DND-41 (cell line): ENCODE data around the gene TMEM131L.

Experiments used
- ATAC-seq: fragments of 200-7000 bp; cut with Tn5 transposase; 3 replicates; pipeline ENCODE4 v1.9.1; 2021; ENCODE audit warnings: low read depth; ENCODE audit not compliant: insufficient read depth
- DNase-seq: peaks from one replicate; pipeline ENCODE4 v3.0.0-alpha.2; 2020
- H2AFZ ChIP-seq: 2 replicates; pipeline ENCODE4 v1.6.0; 2012; ENCODE audit warnings: low read depth, low read length
- H3K27ac ChIP-seq: 2 replicates; pipeline ENCODE4 v1.5.1; 2012; ENCODE audit warnings: low read length, inconsistent platforms
- H3K27me3 ChIP-seq: fragments of 200-600 bp; sonication (generic); 2 replicates; pipeline ENCODE4 v1.6.0; 2012; ENCODE audit warnings: low read length, mild to moderate bottlenecking, inconsistent platforms; ENCODE audit not compliant: insufficient read depth, poor library complexity
- H3K36me3 ChIP-seq: 2 replicates; pipeline ENCODE4 v1.5.1; 2012; ENCODE audit warnings: low read length, inconsistent platforms; ENCODE audit not compliant: insufficient read depth
- H3K4me1 ChIP-seq: 2 replicates; pipeline ENCODE4 v1.5.1; 2012; ENCODE audit warnings: mild to moderate bottlenecking, low read length; ENCODE audit not compliant: insufficient read depth
- H3K4me2 ChIP-seq: 2 replicates; pipeline ENCODE4 v1.6.0; 2012; ENCODE audit warnings: mild to moderate bottlenecking, moderate library complexity, low read length, inconsistent platforms; ENCODE audit not compliant: insufficient read depth
- H3K4me3 ChIP-seq, 2 experiments: fragments of 200-600 bp in 1 of 2; shearing (Covaris generic) in 1 of 2; 2 replicates each; pipeline ENCODE4 v1.5.1; 2012 to 2016; ENCODE audit warnings: inconsistent platforms in 2 of 2, low read length in 2 of 2, mild to moderate bottlenecking in 2 of 2, low read depth in 1 of 2, moderate library complexity in 1 of 2
- H3K79me2 ChIP-seq: 2 replicates; pipeline ENCODE4 v1.6.0; 2012; ENCODE audit warnings: low read length, inconsistent platforms; ENCODE audit not compliant: insufficient read depth
- H3K9ac ChIP-seq: 2 replicates; pipeline ENCODE4 v1.6.0; 2012; ENCODE audit warnings: low read depth, mild to moderate bottlenecking, inconsistent platforms, low read length, moderate library complexity
- H3K9me3 ChIP-seq: 2 replicates; pipeline ENCODE4 v1.5.1; 2012; ENCODE audit warnings: low read length, moderate library complexity, mild to moderate bottlenecking, inconsistent platforms; ENCODE audit not compliant: insufficient read depth, severe bottlenecking
- H4K20me1 ChIP-seq: 2 replicates; pipeline ENCODE4 v1.6.0; 2012; ENCODE audit warnings: low read length; ENCODE audit not compliant: insufficient read depth
- EZH2 ChIP-seq: IDR thresholded peaks from 3 replicates; pipeline ENCODE4 v1.6.1; 2012; ENCODE audit warnings: borderline replicate concordance, low read depth, mild to moderate bottlenecking, moderate library complexity, low read length, inconsistent platforms; ENCODE audit not compliant: severe bottlenecking
- TF ChIP-seq, protein P1 (sequence below): IDR thresholded peaks from 2 replicates; pipeline ENCODE4 v1.5.1; 2012; ENCODE audit warnings: borderline replicate concordance, low read length, moderate library complexity, mild to moderate bottlenecking; ENCODE audit not compliant: poor library complexity, severe bottlenecking; ENCODE audit errors: extremely low read depth

TMEM131L gene

DNA sequence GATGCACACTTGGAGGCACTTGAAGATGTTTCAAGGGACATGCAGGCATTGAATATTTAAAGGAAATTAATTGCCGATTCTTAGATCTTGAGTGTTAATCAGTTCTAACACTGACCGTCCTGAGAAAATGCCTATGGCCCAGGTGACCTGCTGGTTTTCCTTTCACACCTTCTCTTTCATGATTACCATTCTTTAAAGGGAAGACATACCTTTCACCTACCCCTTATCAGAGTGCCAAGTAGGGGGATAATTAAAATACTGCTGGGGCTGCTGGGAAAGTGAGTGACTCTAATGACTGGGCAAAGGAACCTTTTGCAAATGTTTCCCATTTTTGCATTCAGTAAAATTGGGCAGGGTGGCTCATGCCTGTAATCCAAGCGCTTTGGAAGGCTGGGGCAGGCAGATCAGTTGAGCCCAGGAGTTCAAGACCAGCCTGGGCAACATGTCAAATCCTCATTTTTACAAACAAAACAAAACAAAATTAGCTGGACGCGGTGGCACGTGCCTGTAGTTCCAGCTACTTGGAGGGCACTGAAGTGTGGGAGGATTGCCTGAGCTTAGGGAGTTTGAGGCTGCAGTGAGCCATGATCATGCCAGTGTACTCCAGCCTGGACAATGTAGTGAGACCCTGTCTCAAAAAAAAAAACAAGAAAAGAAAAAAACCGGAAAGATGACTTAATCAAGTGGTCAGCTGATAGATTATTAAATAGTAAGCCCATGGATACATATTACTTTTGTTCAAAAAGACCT, 44.3 kb downstream of the TMEM131L start:
- no peaks in the 10 kb centered on the region for H3K9me3 ChIP-seq
- H4K20me1 ChIP-seq, result peaks cover 84% of the 10 kb centered on the region
- peaks cover 100% of the 10 kb centered on the region for H3K79me2 ChIP-seq
- H3K4me2 ChIP-seq, result no peak overlapping the region
- H3K9ac ChIP-seq, result no peak overlapping the region
- no peak overlapping the region for H3K4me3 ChIP-seq
- TF ChIP-seq, protein P1, sequence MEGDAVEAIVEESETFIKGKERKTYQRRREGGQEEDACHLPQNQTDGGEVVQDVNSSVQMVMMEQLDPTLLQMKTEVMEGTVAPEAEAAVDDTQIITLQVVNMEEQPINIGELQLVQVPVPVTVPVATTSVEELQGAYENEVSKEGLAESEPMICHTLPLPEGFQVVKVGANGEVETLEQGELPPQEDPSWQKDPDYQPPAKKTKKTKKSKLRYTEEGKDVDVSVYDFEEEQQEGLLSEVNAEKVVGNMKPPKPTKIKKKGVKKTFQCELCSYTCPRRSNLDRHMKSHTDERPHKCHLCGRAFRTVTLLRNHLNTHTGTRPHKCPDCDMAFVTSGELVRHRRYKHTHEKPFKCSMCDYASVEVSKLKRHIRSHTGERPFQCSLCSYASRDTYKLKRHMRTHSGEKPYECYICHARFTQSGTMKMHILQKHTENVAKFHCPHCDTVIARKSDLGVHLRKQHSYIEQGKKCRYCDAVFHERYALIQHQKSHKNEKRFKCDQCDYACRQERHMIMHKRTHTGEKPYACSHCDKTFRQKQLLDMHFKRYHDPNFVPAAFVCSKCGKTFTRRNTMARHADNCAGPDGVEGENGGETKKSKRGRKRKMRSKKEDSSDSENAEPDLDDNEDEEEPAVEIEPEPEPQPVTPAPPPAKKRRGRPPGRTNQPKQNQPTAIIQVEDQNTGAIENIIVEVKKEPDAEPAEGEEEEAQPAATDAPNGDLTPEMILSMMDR, result no peak
- no peak for TF ChIP-seq EZH2
- peaks cover 84% of the 10 kb centered on the region for H3K4me1 ChIP-seq
- DNase-seq (no peak), ATAC-seq (no peak)
- H2AFZ ChIP-seq, result no peak overlapping the region
- no peaks in the 10 kb centered on the region for H3K27me3 ChIP-seq
- H3K36me3 ChIP-seq, result peaks cover 75% of the 10 kb centered on the region
- H3K27ac ChIP-seq, result peak overlapping the region; percentile 2; the same call in 1 of the 2 replicates

DNA sequence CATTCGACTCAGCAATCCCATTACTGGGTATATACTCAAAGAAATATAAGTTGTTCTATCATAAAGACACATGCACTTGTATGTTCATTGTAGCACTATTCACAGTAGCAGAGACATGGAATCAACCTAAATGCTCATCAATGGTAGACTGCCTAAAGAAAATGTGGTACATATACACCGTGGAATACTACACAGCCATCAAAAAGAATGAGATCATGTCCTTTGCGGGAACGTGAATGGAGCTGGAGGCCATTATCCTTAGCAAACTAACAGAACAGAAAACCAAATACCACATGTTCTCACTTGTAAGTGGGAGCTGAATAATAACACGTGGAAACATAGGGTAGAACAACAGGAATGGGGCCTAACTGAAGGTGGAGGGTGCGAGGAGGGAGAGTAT, 44.9 kb downstream of the TMEM131L start:
- Histone ChIP-seq H3K9me3 (no peaks in the 10 kb centered on the region), H3K4me1 (peaks cover 87% of the 10 kb centered on the region), H3K4me2 (peak overlapping the region; percentile 16), H3K36me3 (peaks cover 74% of the 10 kb centered on the region), H3K27me3 (no peaks in the 10 kb centered on the region), H3K9ac (no peak overlapping the region), H3K27ac (peak overlapping the region; percentile 2; the same call in 1 of the 2 replicates), H2AFZ (no peak overlapping the region), H3K4me3 (no peak overlapping the region), H4K20me1 (peaks cover 81% of the 10 kb centered on the region), H3K79me2 (peaks cover 100% of the 10 kb centered on the region)
- TF ChIP-seq, protein P1, result no peak
- DNase-seq, result no peak
- no peak for ATAC-seq

DNA sequence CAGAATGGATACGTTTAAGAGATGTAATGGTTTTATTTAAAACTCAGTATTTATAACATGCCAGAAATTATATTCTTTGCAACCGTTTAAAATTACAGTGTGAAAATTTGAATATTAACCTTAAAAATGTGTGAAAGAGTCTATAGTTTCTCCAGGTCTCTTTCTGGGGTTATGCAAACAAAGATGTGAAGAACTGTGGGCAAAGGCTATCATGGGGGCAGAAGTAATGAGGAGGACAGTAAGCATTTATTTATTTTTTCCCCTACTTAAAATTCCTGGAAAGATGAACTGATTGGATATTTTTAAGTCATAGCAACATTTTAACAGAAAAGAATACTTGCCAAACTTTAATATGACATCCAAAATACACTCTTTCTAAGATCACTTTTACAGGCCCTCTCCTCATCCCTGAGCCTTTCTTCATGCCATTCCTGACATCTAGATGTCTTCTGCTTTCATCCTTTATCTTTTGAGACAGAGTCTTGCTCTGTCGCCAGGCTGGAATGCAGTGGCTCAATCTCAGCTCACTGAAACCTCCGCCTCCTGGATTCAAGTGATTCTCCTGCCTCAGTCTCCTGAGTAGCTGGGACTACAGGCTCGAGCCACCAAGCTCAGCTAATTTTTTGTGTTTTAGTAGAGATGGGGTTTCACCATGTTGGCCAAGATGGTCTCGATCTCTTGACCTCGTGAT, 46.1 kb downstream of the TMEM131L start:
- peak overlapping the region; percentile 51; the same call in 1 of the 2 replicates for H3K27ac ChIP-seq
- H3K9ac ChIP-seq, result no peak overlapping the region
- peaks cover 93% of the 10 kb centered on the region for H3K4me1 ChIP-seq
- peaks cover 100% of the 10 kb centered on the region for H3K79me2 ChIP-seq
- no peaks in the 10 kb centered on the region for H3K9me3 ChIP-seq
- no peak for DNase-seq
- peaks cover 70% of the 10 kb centered on the region; the same call in 1 of the 2 replicates for H4K20me1 ChIP-seq
- no peaks in the 10 kb centered on the region for H3K27me3 ChIP-seq
- TF ChIP-seq, protein P1, result no peak
- no peak for TF ChIP-seq EZH2
- H3K4me2 ChIP-seq, result 0 out of 2 replicates have a peak overlapping the region, but pooled peaks have one; percentile 18
- H3K4me3 ChIP-seq, result no peak overlapping the region
- no peak overlapping the region for H2AFZ ChIP-seq
- no peak for ATAC-seq
- H3K36me3 ChIP-seq, result peaks cover 75% of the 10 kb centered on the region
